Fibroblast of lung (primary cell): ENCODE data around the gene SST.

Experiments
- EZH2 ChIP-seq: IDR thresholded peaks from 2 replicates; pipeline ENCODE4 v1.5.1; 2012; ENCODE audit warnings: low read length, control low read depth, mild to moderate bottlenecking; ENCODE audit errors: missing control alignments
- TF ChIP-seq, protein P1 (sequence below), 2 donors: IDR thresholded peaks in 1 of 2; conservative IDR thresholded peaks in 1 of 2; 1 replicate in 1 of 2; 2 replicates in 1 of 2; pipeline ENCODE4 v1.5.1; 2011 to 2012; ENCODE audit warnings: low read length in 2 of 2, control low read depth in 1 of 2, inconsistent platforms in 1 of 2, low read depth in 1 of 2, mild to moderate bottlenecking in 1 of 2

DNA sequence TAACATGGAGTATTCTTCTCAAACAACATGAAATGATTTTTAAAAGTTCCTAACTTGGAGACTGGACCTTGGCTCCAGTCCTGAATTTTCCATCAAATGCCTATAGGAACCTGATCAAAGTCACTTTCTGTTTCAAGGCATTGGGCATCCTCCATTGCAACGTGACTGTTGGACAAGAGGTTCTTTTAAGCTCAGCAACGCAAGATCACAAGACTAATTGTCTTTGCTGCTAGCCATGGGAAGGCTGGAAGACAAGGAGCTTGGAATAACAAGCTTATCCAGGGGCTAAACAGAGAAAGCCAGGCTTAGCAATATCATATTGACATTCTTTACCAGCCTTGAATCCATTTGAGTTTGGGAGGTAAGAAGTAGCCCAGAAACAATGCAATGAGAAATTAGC, 48.3 kb downstream of the SST start:
- TF ChIP-seq, protein P1, sequence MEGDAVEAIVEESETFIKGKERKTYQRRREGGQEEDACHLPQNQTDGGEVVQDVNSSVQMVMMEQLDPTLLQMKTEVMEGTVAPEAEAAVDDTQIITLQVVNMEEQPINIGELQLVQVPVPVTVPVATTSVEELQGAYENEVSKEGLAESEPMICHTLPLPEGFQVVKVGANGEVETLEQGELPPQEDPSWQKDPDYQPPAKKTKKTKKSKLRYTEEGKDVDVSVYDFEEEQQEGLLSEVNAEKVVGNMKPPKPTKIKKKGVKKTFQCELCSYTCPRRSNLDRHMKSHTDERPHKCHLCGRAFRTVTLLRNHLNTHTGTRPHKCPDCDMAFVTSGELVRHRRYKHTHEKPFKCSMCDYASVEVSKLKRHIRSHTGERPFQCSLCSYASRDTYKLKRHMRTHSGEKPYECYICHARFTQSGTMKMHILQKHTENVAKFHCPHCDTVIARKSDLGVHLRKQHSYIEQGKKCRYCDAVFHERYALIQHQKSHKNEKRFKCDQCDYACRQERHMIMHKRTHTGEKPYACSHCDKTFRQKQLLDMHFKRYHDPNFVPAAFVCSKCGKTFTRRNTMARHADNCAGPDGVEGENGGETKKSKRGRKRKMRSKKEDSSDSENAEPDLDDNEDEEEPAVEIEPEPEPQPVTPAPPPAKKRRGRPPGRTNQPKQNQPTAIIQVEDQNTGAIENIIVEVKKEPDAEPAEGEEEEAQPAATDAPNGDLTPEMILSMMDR (conservative IDR thresholded peaks at IDR 0.05 in 1 of 2, IDR thresholded peaks at IDR 0.05 in 1 of 2; ENCODE audit: low read depth in 1 of 2, low read length in 2 of 2), result no peak
- no peak for TF ChIP-seq EZH2
